Upper lobe of left lung (tissue), 6 donors: ENCODE results near the gene MSANTD1. TPM values are rescaled to one million over a fixed set of nuclear protein-coding genes. Genes with fewer than 3 reads are reported as not detected.

Experiments
- ATAC-seq, 2 donors: fragments of 200-7000 bp; cut with Tn5 transposase; one replicate each; pipeline ENCODE4 v1.9.1; 2022; ENCODE audit warnings: mild to moderate bottlenecking in 2 of 2, moderate library complexity in 2 of 2; ENCODE audit not compliant: low FRiP score in 2 of 2
- DNase-seq, 2 donors: peaks; one replicate each; pipeline ENCODE4 v3.0.0-alpha.2; 2019 to 2020
- H3K27ac ChIP-seq, 4 donors: fragments of 200-600 bp; sonication (generic); one replicate each; pipeline ENCODE4 v1.5.1; 2016 to 2019
- H3K27me3 ChIP-seq, 4 donors: fragments of 200-600 bp; sonication (generic); one replicate each; pipeline ENCODE4 v1.5.1; 2017 to 2019
- H3K36me3 ChIP-seq, 4 donors: fragments of 200-600 bp; sonication (generic); one replicate each; pipeline ENCODE4 v1.5.1; 2016 to 2019
- H3K4me1 ChIP-seq, 4 donors: fragments of 200-600 bp; sonication (generic); one replicate each; pipeline ENCODE4 v1.5.1; 2018 to 2019
- H3K4me3 ChIP-seq, 4 donors: fragments of 200-600 bp; sonication (generic); one replicate each; pipeline ENCODE4 v1.5.1; 2017 to 2019; ENCODE audit warnings: mild to moderate bottlenecking in 2 of 4, moderate library complexity in 1 of 4
- H3K9me3 ChIP-seq, 4 donors: fragments of 200-600 bp; sonication (generic); one replicate each; pipeline ENCODE4 v1.5.1; 2018 to 2019
- EP300 ChIP-seq, 4 donors: sonication (generic); formaldehyde crosslinking; IDR thresholded peaks; one replicate each; pipeline ENCODE4 v1.5.1; 2017; ENCODE audit warnings: antibody characterized with exemption in 4 of 4, control low read depth in 2 of 4
- POLR2A ChIP-seq, 4 donors: fragments of 450-650 bp; IDR thresholded peaks; one replicate each; pipeline ENCODE4 v1.5.1; 2016 to 2017; ENCODE audit warnings: antibody characterized with exemption in 4 of 4, mild to moderate bottlenecking in 2 of 4
- POLR2AphosphoS5 ChIP-seq, 2 donors: sonication (generic); formaldehyde crosslinking; IDR thresholded peaks; one replicate each; pipeline ENCODE4 v1.5.1; 2017; ENCODE audit warnings: antibody characterized with exemption in 2 of 2
- WGBS, 2 donors: methylation state at CpG; one replicate each; pipeline ENCODE4 v1.1.5; 2017 to 2018; 5-methylcytosine and 5-hydroxymethylcytosine counted together
- total RNA-seq, 6 donors: library from RNA; depleted of rRNA in 4 of 6; stranded (reverse); fragments of >200 nt in 4 of 6; gene quantifications; one replicate each; pipeline versions ENCODE4 v1.1.0 to v1.2.1, GENCODE V29; 2016 to 2021
- TF ChIP-seq, protein P1 (sequence below), 6 experiments: fragments of 450-650 bp in 4 of 6; fragments of 200-600 bp in 2 of 6; sonication (generic) in 2 of 6; IDR thresholded peaks; one replicate each; pipeline ENCODE4 v1.5.1; 2016 to 2019; ENCODE audit warnings: antibody characterized with exemption in 6 of 6
- donor health status: DM: no; HTN: no; CAD: no; lungs with moderate emphysema.
- donor health status: DM: no; HTN: yes; CAD: no; lungs with severe emphysema.

The MSANTD1 gene
- total RNA-seq, 6 donors from 2014 or later, result 1.00 to 7.3 (median 1.8) TPM

DNA sequence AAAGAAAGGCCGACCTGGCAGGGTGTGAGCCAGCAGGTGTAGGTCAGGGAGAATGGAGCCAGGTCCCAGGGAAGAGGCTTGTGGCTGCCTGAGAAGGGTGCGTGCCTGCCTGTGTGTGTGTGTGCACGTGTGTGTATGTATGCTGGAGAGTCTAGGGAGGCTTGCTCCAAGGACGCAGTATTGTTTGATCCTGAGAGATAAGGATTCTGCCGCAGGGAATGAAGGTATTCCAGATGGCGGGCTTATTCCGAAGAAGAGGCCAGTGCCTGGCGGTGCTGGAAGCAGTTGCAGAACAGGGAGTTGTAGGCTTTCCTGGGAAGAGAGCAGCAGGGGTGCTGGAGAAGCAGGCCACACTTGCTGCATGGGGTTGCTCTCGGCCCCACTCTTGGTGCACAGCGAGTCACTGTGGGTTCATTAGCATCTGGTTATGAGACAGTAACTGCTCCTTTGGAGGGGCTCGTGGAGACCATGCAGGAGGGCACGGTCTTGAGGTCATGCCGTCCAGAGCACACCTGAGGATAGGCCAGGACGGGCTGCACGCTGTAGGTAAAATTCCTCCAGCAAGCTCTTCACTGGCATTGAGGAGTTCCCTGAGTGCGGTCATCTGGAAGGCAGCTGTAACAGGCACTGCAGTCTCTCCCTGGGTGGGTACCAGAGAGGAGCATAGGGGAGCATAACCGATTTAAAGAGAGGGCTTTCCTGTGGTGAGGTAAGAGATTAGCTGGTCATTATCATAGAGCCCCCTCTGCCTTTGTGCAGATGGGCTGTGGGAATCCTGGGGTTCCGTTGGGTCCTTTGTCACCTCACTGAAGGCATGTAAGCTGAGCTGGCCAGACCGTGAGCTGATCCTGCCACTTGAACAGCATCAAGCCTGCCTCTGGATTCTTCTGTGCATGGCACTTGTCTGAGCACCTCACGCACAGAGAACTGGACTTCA, 29.9 kb upstream of the MSANTD1 start:
- no peak for DNase-seq
- Histone ChIP-seq H3K9me3 (no peaks in the 10 kb centered on the region), H3K4me3 (no peak overlapping the region), H3K27ac (no peak overlapping the region), H3K36me3 (peaks cover 21 to 97% (median 76%) of the 10 kb centered on the region in 4 donors), H3K27me3 (no peaks in the 10 kb centered on the region), H3K4me1 (peaks cover 0 to 3% (median 0%) of the 10 kb centered on the region in 4 donors)
- TF ChIP-seq, protein P1, sequence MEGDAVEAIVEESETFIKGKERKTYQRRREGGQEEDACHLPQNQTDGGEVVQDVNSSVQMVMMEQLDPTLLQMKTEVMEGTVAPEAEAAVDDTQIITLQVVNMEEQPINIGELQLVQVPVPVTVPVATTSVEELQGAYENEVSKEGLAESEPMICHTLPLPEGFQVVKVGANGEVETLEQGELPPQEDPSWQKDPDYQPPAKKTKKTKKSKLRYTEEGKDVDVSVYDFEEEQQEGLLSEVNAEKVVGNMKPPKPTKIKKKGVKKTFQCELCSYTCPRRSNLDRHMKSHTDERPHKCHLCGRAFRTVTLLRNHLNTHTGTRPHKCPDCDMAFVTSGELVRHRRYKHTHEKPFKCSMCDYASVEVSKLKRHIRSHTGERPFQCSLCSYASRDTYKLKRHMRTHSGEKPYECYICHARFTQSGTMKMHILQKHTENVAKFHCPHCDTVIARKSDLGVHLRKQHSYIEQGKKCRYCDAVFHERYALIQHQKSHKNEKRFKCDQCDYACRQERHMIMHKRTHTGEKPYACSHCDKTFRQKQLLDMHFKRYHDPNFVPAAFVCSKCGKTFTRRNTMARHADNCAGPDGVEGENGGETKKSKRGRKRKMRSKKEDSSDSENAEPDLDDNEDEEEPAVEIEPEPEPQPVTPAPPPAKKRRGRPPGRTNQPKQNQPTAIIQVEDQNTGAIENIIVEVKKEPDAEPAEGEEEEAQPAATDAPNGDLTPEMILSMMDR (IDR thresholded peaks at IDR 0.05), result no peak
- no peak for TF ChIP-seq POLR2A (IDR thresholded peaks at IDR 0.05)
- TF ChIP-seq POLR2AphosphoS5 (IDR thresholded peaks at IDR 0.05), result no peak
- no peak for TF ChIP-seq EP300 (IDR thresholded peaks at IDR 0.05)
- ATAC-seq, result no peak
- 95 to 98% methylated on average over 15 to 20 of the region's 20 CpGs for WGBS, 2 donors

DNA sequence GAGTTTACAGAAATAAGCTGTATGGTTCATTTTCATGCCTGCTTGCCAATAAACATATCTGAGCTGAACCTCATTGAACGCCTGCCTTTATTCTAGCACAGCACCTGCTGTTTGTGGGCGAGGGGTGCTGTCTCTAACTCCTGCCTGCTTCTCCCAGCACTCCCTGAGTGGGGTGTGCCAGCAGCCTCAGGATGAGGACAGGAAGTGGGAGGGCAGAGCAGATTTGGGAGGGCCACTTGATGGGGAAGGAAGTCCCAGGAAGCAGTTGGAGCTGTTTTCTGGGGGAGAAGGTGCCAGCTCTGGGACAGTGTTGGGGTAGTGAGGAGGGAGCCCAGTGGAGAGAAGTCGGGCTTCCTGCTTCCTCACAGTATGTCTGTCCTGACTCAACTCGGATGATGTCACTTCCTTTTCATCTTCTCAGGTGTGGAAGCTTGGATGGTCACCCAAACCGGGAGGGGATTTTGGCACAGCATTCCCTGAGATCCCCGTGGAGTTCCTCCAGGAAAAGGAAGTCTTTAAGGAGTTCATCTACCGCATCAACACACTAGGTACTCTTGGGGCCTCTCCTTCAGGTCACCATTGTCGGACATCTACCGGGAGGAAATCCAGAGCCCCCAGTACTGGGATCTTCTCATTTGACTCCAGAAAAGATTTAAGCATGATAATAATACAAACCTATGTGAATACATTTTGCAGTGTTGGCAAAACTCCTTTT, 29.0 kb upstream of the MSANTD1 start:
- no peak for TF ChIP-seq POLR2AphosphoS5 (IDR thresholded peaks at IDR 0.05)
- TF ChIP-seq POLR2A (IDR thresholded peaks at IDR 0.05), result no peak
- TF ChIP-seq EP300 (IDR thresholded peaks at IDR 0.05), result no peak
- TF ChIP-seq, protein P1 (IDR thresholded peaks at IDR 0.05), result no peak
- Histone ChIP-seq H3K4me1 (peaks cover 0 to 6% (median 2%) of the 10 kb centered on the region in 4 donors), H3K9me3 (no peaks in the 10 kb centered on the region), H3K4me3 (no peak overlapping the region), H3K27ac (no peak overlapping the region), H3K36me3 (peaks cover 20 to 97% (median 79%) of the 10 kb centered on the region in 4 donors), H3K27me3 (no peaks in the 10 kb centered on the region)
- WGBS, 2 donors, result 69 to 77% methylated on average over 7 to 9 of the region's 9 CpGs
- DNase-seq (no peak), ATAC-seq (no peak)

DNA sequence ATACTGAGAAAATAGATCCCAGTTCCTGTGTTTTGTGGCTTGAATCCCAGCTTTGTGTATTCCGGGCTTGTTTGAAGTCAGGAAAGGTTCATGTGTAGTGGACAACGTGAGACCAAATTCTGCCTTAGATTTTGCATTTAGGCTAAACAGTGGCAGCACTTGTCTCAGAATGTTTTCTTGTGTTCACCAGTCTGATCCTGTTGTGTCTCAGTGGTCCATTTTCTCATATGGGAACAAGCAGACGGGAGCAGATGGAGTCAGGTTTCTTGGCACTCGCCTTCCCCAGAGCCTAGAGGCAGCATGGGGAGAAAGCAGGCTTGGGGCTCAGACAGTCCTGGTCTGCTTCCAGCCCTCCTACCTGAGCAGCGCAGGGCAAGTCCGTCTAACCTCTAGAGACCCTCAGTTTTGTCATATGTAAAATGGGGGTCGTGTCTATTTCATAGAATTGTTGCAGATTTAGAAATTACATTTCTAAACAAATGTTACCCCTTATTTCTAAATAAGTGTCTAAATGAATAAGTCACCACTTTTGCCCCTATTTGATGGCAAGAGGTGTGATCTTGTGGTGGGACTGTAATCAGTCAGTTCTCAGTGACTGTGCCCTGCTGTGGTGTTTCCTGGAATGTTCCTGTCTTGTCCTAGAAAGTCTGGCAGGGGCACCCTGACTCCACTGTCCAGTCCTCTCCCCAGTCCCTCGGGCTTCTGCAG, 28.3 kb upstream of the MSANTD1 start:
- H3K27me3 ChIP-seq, result no peaks in the 10 kb centered on the region
- 76 to 79% methylated on average over 8 of the region's 8 CpGs for WGBS, 2 donors
- H3K27ac ChIP-seq, result no peak overlapping the region
- peaks cover 20 to 97% (median 79%) of the 10 kb centered on the region in 4 donors for H3K36me3 ChIP-seq
- H3K4me1 ChIP-seq, result peaks cover 4 to 11% (median 7%) of the 10 kb centered on the region in 4 donors
- no peak overlapping the region for H3K4me3 ChIP-seq
- ATAC-seq, result no peak
- no peak for DNase-seq
- TF ChIP-seq, protein P1 (IDR thresholded peaks at IDR 0.05), result no peak
- TF ChIP-seq POLR2A (IDR thresholded peaks at IDR 0.05), result no peak
- no peaks in the 10 kb centered on the region for H3K9me3 ChIP-seq

DNA sequence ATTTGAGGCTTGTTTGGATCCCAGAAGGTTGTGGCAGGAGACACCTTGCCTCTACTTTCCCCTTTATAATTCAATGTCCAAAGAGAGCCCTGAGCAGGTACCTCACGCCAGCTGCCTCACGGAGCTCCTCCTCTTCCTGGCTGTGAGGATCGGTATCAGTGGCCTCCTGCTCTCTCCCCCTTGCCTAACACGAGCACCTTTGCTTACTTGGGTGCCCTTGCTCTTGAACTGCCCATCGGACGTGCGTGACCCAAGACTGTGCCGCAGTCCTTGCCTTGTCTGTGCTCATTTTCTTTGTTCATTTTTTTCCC, 27.8 kb upstream of the MSANTD1 start:
- WGBS, 2 donors, result 91 to 92% methylated on average over 8 of the region's 8 CpGs
- no peak for DNase-seq
- Histone ChIP-seq H3K4me3 (no peak overlapping the region), H3K36me3 (peaks cover 20 to 97% (median 75%) of the 10 kb centered on the region in 4 donors), H3K9me3 (no peaks in the 10 kb centered on the region), H3K4me1 (peaks cover 4 to 15% (median 11%) of the 10 kb centered on the region in 4 donors), H3K27me3 (no peaks in the 10 kb centered on the region), H3K27ac (no peak overlapping the region)
- ATAC-seq, result no peak
- TF ChIP-seq, protein P1 (IDR thresholded peaks at IDR 0.05), result no peak
- TF ChIP-seq POLR2A (IDR thresholded peaks at IDR 0.05) (no peak), EP300 (IDR thresholded peaks at IDR 0.05) (no peak), POLR2AphosphoS5 (IDR thresholded peaks at IDR 0.05) (no peak)
